Measurements from ENCODE around the gene WNT11.

WNT11 gene

GRCh38 chr11:76156971-76157427, 49.3 kb downstream of the WNT11 start:
- no peaks in the 10 kb centered on the region for H3K9me3 ChIP-seq (replicated peaks; ENCODE audit: insufficient read depth, low read length)
- no peaks in the 10 kb centered on the region for H3F3A ChIP-seq (ENCODE audit: insufficient read depth, low read length)
- H3K27me3 ChIP-seq (replicated peaks; ENCODE audit: insufficient read depth, low read length) = no peaks in the 10 kb centered on the region
- peaks cover 17% of the 10 kb centered on the region for H3K4me1 ChIP-seq (ENCODE audit: low read length)
- no peaks in the 10 kb centered on the region for H3K79me2 ChIP-seq (ENCODE audit: low read length)
- H3K4me2 ChIP-seq (ENCODE audit: low read depth, low read length) = no peak overlapping the region
- H3K9me2 ChIP-seq (replicated peaks; ENCODE audit: insufficient read depth, low read length) = no peaks in the 10 kb centered on the region
- H4K20me1 ChIP-seq (ENCODE audit: insufficient read depth, low read length) = no peaks in the 10 kb centered on the region
- TF ChIP-seq EZH2 (optimal IDR thresholded peaks at IDR 0.05; ENCODE audit: low read depth, low read length) (no peak), EZH2phosphoT487 (IDR thresholded peaks at IDR 0.05; ENCODE audit: low read length) (no peak), CTCF (IDR thresholded peaks at IDR 0.05; ENCODE audit: low read length) (no peak)
- H3K36me3 ChIP-seq (replicated peaks; ENCODE audit: insufficient read depth, low read length) = no peaks in the 10 kb centered on the region
- no peak overlapping the region for H3K9ac ChIP-seq (ENCODE audit: low read length)
- no peak for DNase-seq
- no peak overlapping the region for H3K4me3 ChIP-seq (ENCODE audit: low read length)
- H3K27ac ChIP-seq (ENCODE audit: low read length) = no peak overlapping the region
- H2AFZ ChIP-seq (ENCODE audit: low read length) = no peak overlapping the region

GRCh38 chr11:76155500-76156227, 50.6 kb downstream of the WNT11 start:
- H3K36me3 ChIP-seq (replicated peaks; ENCODE audit: insufficient read depth, low read length) = no peaks in the 10 kb centered on the region
- H3K9ac ChIP-seq (ENCODE audit: low read length) = no peak overlapping the region
- no peak for DNase-seq
- H3K27ac ChIP-seq (ENCODE audit: low read length) = no peak overlapping the region
- H4K20me1 ChIP-seq (ENCODE audit: insufficient read depth, low read length) = no peaks in the 10 kb centered on the region
- H3F3A ChIP-seq (ENCODE audit: insufficient read depth, low read length) = no peaks in the 10 kb centered on the region
- no peak overlapping the region for H3K4me2 ChIP-seq (ENCODE audit: low read depth, low read length)
- H3K9me3 ChIP-seq (replicated peaks; ENCODE audit: insufficient read depth, low read length) = no peaks in the 10 kb centered on the region
- TF ChIP-seq EZH2 (optimal IDR thresholded peaks at IDR 0.05; ENCODE audit: low read depth, low read length) (no peak), EZH2phosphoT487 (IDR thresholded peaks at IDR 0.05; ENCODE audit: low read length) (no peak), CTCF (IDR thresholded peaks at IDR 0.05; ENCODE audit: low read length) (no peak)
- no peaks in the 10 kb centered on the region for H3K79me2 ChIP-seq (ENCODE audit: low read length)
- no peak overlapping the region for H3K4me3 ChIP-seq (ENCODE audit: low read length)
- H3K4me1 ChIP-seq (ENCODE audit: low read length) = peaks cover 19% of the 10 kb centered on the region
- no peaks in the 10 kb centered on the region for H3K9me2 ChIP-seq (replicated peaks; ENCODE audit: insufficient read depth, low read length)
- no peak overlapping the region for H2AFZ ChIP-seq (ENCODE audit: low read length)
- no peaks in the 10 kb centered on the region for H3K27me3 ChIP-seq (replicated peaks; ENCODE audit: insufficient read depth, low read length)

- TF ChIP-seq EZH2phosphoT487 (IDR thresholded peaks at IDR 0.05; ENCODE audit: low read length) (no peak), CTCF (IDR thresholded peaks at IDR 0.05; ENCODE audit: low read length) (no peak), EZH2 (optimal IDR thresholded peaks at IDR 0.05; ENCODE audit: low read depth, low read length) (no peak)
- no peaks in the 10 kb centered on the region for H3K9me2 ChIP-seq (replicated peaks; ENCODE audit: insufficient read depth, low read length)
- H3K79me2 ChIP-seq (ENCODE audit: low read length) = no peaks in the 10 kb centered on the region
- no peak overlapping the region for H3K27ac ChIP-seq (ENCODE audit: low read length)
- no peak for DNase-seq
- no peak overlapping the region for H3K9ac ChIP-seq (ENCODE audit: low read length)
- no peak overlapping the region for H3K4me2 ChIP-seq (ENCODE audit: low read depth, low read length)
- no peaks in the 10 kb centered on the region for H3K9me3 ChIP-seq (replicated peaks; ENCODE audit: insufficient read depth, low read length)
- H3K36me3 ChIP-seq (replicated peaks; ENCODE audit: insufficient read depth, low read length) = no peaks in the 10 kb centered on the region
- H3K27me3 ChIP-seq (replicated peaks; ENCODE audit: insufficient read depth, low read length) = no peaks in the 10 kb centered on the region
- H2AFZ ChIP-seq (ENCODE audit: low read length) = no peak overlapping the region
- H4K20me1 ChIP-seq (ENCODE audit: insufficient read depth, low read length) = no peaks in the 10 kb centered on the region
- no peak overlapping the region for H3K4me3 ChIP-seq (ENCODE audit: low read length)
- H3K4me1 ChIP-seq (ENCODE audit: low read length) = peaks cover 19% of the 10 kb centered on the region
- H3F3A ChIP-seq (ENCODE audit: insufficient read depth, low read length) = no peaks in the 10 kb centered on the region
Observed at GRCh38 chr11:76153571-76153923, 52.8 kb downstream of the WNT11 start.

All from MM.1S (cell line).